H1 (cell line): ENCODE results near the gene PRR29. TPM values are rescaled to one million over a fixed set of nuclear protein-coding genes. Genes with fewer than 3 reads are reported as not detected.
"Not testable (repeated sequence)": the region's sequence is repeated elsewhere in the genome, so short reads cannot be mapped to it uniquely, and the experiment has no call there.

ENCODE experiments used
- CTCF ChIA-PET: fragments of 300-600 bp; sonication (Branson Sonifier 250); formaldehyde crosslinking; loops from one replicate; lab custom pipeline; 2021; ENCODE audit not compliant: partially characterized antibody; lab: Charles Lee
- POLR2A ChIA-PET: fragments of 300-600 bp; sonication (Branson Sonifier 250); formaldehyde crosslinking; loops from one replicate; lab custom pipeline; 2021; ENCODE audit warnings: inconsistent platforms; ENCODE audit not compliant: partially characterized antibody; lab: Charles Lee
- DNase-seq, 2 experiments: peaks; one replicate each; pipeline versions ENCODE4 v3.0.0 to v3.0.0-alpha.2; 2010 to 2022; ENCODE audit warnings: low spot score in 2 of 2, low read depth in 1 of 2, mixed read lengths in 1 of 2
- FAIRE-seq: peaks from 2 replicates; lab custom pipeline; 2011; peaks lifted over from hg19 to GRCh38; lab: Jason Lieb, UNC
- H2AFZ ChIP-seq: 2 replicates; pipeline ENCODE4 v1.8.1; 2012; ENCODE audit warnings: low read length, inconsistent platforms
- H2AK5ac ChIP-seq: 2 replicates; pipeline ENCODE4 v1.6.1; 2013; ENCODE audit warnings: low read depth, low read length
- H2BK120ac ChIP-seq: replicated peaks from 2 replicates; pipeline ENCODE3; 2013; ENCODE audit warnings: low read depth, low read length, inconsistent platforms
- H2BK12ac ChIP-seq: 2 replicates; pipeline ENCODE4 v1.6.1; 2013; ENCODE audit warnings: low read depth, low read length
- H2BK15ac ChIP-seq: 2 replicates; pipeline ENCODE4 v1.6.1; 2013; ENCODE audit warnings: low read length
- H2BK20ac ChIP-seq: 2 replicates; pipeline ENCODE4 v1.6.1; 2013; ENCODE audit warnings: low read length
- H2BK5ac ChIP-seq: 2 replicates; pipeline ENCODE4 v1.6.1; 2013; ENCODE audit warnings: low read depth, low read length
- H3K14ac ChIP-seq: 2 replicates; pipeline ENCODE4 v1.6.1; 2013; ENCODE audit warnings: inconsistent platforms; ENCODE audit not compliant: insufficient read length
- H3K18ac ChIP-seq: 2 replicates; pipeline ENCODE4 v1.6.1; 2013; ENCODE audit warnings: low read length; ENCODE audit errors: extremely low read depth
- H3K23ac ChIP-seq: 2 replicates; pipeline ENCODE4 v1.6.1; 2013; ENCODE audit warnings: inconsistent platforms; ENCODE audit not compliant: insufficient read length
- H3K23me2 ChIP-seq: 2 replicates; pipeline ENCODE4 v1.6.1; 2013; ENCODE audit warnings: low read depth, low read length
- H3K27ac ChIP-seq: 2 replicates; pipeline ENCODE4 v1.6.1; 2011; ENCODE audit warnings: low read depth, low read length, inconsistent platforms
- H3K27me3 ChIP-seq, 4 experiments: replicated peaks in 1 of 4; 1 replicate in 1 of 4; 2 replicates in 3 of 4; pipeline versions ENCODE4 v1.6.1 to v1.8.1; 2011 to 2013; ENCODE audit warnings: low read length in 3 of 4, mild to moderate bottlenecking in 3 of 4, inconsistent platforms in 2 of 4, mixed read lengths in 2 of 4, moderate library complexity in 1 of 4; ENCODE audit not compliant: control insufficient read depth in 3 of 4, insufficient read depth in 3 of 4; ENCODE audit errors: extremely low read depth in 1 of 4
- H3K36me3 ChIP-seq, 4 experiments: 2 replicates each; pipeline versions ENCODE4 v1.6.1 to v1.8.1; 2011 to 2013; ENCODE audit warnings: mild to moderate bottlenecking in 4 of 4, low read length in 3 of 4, moderate library complexity in 2 of 4, control low read depth in 1 of 4, inconsistent platforms in 1 of 4; ENCODE audit not compliant: insufficient read depth in 4 of 4, control insufficient read depth in 2 of 4
- H3K4ac ChIP-seq: replicated peaks from 2 replicates; pipeline ENCODE3; 2013; ENCODE audit warnings: low read length, low read depth, mixed read lengths, inconsistent platforms; ENCODE audit not compliant: insufficient read length
- H3K4me1 ChIP-seq, 4 experiments: replicated peaks in 1 of 4; 1 replicate in 1 of 4; 2 replicates in 3 of 4; pipeline versions ENCODE4 v1.6.1 to v1.8.1; 2011 to 2013; ENCODE audit warnings: low read length in 3 of 4, inconsistent platforms in 2 of 4, mixed read lengths in 1 of 4; ENCODE audit not compliant: insufficient read depth in 4 of 4, control insufficient read depth in 3 of 4
- H3K4me2 ChIP-seq, 2 experiments: 2 replicates each; pipeline versions ENCODE4 v1.6.1 to v1.8.1; 2011 to 2013; ENCODE audit warnings: low read depth in 2 of 2, low read length in 2 of 2, control low read depth in 1 of 2, inconsistent platforms in 1 of 2, mild to moderate bottlenecking in 1 of 2; ENCODE audit not compliant: insufficient read depth in 1 of 2
- H3K4me3 ChIP-seq, 4 experiments: fragments of 200-600, 300-600 bp in 1 of 4; sonication (generic), shearing (Covaris generic), sonication (Bioruptor Twin) in 1 of 4; 2 replicates each; pipeline versions ENCODE4 v1.5.1 to v1.8.1; 2011 to 2016; ENCODE audit warnings: low read length in 4 of 4, low read depth in 3 of 4, control low read depth in 2 of 4, inconsistent platforms in 2 of 4, mild to moderate bottlenecking in 2 of 4, mixed read lengths in 1 of 4, moderate library complexity in 1 of 4; ENCODE audit not compliant: insufficient read depth in 2 of 4; ENCODE audit errors: extremely low read depth in 1 of 4
- H3K56ac ChIP-seq: replicated peaks from 2 replicates; pipeline ENCODE3; 2013; ENCODE audit warnings: low read depth, mild to moderate bottlenecking, mixed read lengths, low read length, inconsistent platforms; ENCODE audit not compliant: insufficient read length
- H3K79me1 ChIP-seq: 2 replicates; pipeline ENCODE4 v1.6.1; 2013; ENCODE audit warnings: low read depth, low read length, control low read depth
- H3K79me2 ChIP-seq, 2 experiments: 2 replicates each; pipeline versions ENCODE4 v1.6.1 to v1.8.1; 2012 to 2013; ENCODE audit warnings: low read length in 2 of 2, mild to moderate bottlenecking in 2 of 2, inconsistent platforms in 1 of 2; ENCODE audit not compliant: insufficient read depth in 2 of 2, control insufficient read depth in 1 of 2
- H3K9ac ChIP-seq, 4 experiments: replicated peaks in 1 of 4; 1 replicate in 1 of 4; 2 replicates in 3 of 4; pipeline versions ENCODE4 v1.6.1 to v1.8.1; 2011 to 2013; ENCODE audit warnings: low read depth in 3 of 4, low read length in 3 of 4, control low read depth in 2 of 4, mild to moderate bottlenecking in 2 of 4, moderate library complexity in 2 of 4, inconsistent platforms in 1 of 4; ENCODE audit errors: extremely low read depth in 1 of 4
- H3K9me3 ChIP-seq, 2 experiments: 2 replicates each; pipeline versions ENCODE4 v1.6.1 to v1.8.1; 2012 to 2013; ENCODE audit warnings: mild to moderate bottlenecking in 2 of 2, moderate library complexity in 2 of 2, control low read depth in 1 of 2, inconsistent platforms in 1 of 2, low read depth in 1 of 2, low read length in 1 of 2, mixed read lengths in 1 of 2; ENCODE audit not compliant: insufficient read depth in 2 of 2
- H4K20me1 ChIP-seq, 2 experiments: replicated peaks in 1 of 2; 2 replicates each; pipeline versions ENCODE3 to v1.8.1; 2011 to 2013; ENCODE audit warnings: inconsistent platforms in 2 of 2, low read length in 2 of 2, mild to moderate bottlenecking in 1 of 2; ENCODE audit not compliant: insufficient read depth in 2 of 2, control insufficient read depth in 1 of 2
- H4K5ac ChIP-seq: 2 replicates; pipeline ENCODE4 v1.6.1; 2013; ENCODE audit warnings: low read length, low read depth, mixed read lengths, inconsistent platforms; ENCODE audit not compliant: insufficient read length
- H4K8ac ChIP-seq: 2 replicates; pipeline ENCODE4 v1.8.0; 2013; ENCODE audit warnings: mild to moderate bottlenecking, moderate library complexity, low read length, inconsistent platforms; ENCODE audit not compliant: insufficient read depth; ENCODE audit errors: extremely low read depth
- H4K91ac ChIP-seq: replicated peaks from 2 replicates; pipeline ENCODE3; 2013; ENCODE audit warnings: low read length, mixed read lengths, inconsistent platforms; ENCODE audit not compliant: insufficient read length
- CBX5 ChIP-seq: fragments of 300-800, 300-1000 bp; sonication (generic); IDR thresholded peaks from 2 replicates; pipeline ENCODE4 v1.7.1; 2016; ENCODE audit warnings: antibody characterized with exemption, low read length, low read depth
- E2F6 ChIP-seq: IDR thresholded peaks from 2 replicates; pipeline ENCODE4 v1.6.1; 2012; ENCODE audit warnings: inconsistent platforms
- GABPA ChIP-seq: IDR thresholded peaks from 2 replicates; pipeline ENCODE4 v1.6.1; 2011; ENCODE audit warnings: mild to moderate bottlenecking, low read length, moderate library complexity, borderline replicate concordance; ENCODE audit not compliant: insufficient read depth
- HDAC2 ChIP-seq, 2 experiments: fragments of 300-600 bp in 1 of 2; sonication (generic) in 1 of 2; IDR thresholded peaks; 2 replicates each; pipeline ENCODE4 v1.6.1; 2011 to 2012; ENCODE audit warnings: low read depth in 2 of 2, low read length in 2 of 2, mild to moderate bottlenecking in 2 of 2, moderate library complexity in 2 of 2, borderline replicate concordance in 1 of 2, inconsistent platforms in 1 of 2
- KDM1A ChIP-seq: fragments of 200-600, 300-600 bp; sonication (generic); IDR thresholded peaks from 2 replicates; pipeline ENCODE4 v1.7.1; 2016; ENCODE audit warnings: mild to moderate bottlenecking, low read length, borderline replicate concordance
- MAFK ChIP-seq: IDR thresholded peaks from 2 replicates; pipeline ENCODE4 v1.6.1; 2012; ENCODE audit warnings: low read depth, mild to moderate bottlenecking, improper control_type of control experiment, low read length
- POLR2AphosphoS5 ChIP-seq: IDR thresholded peaks from 2 replicates; pipeline ENCODE4 v1.6.1; 2011; ENCODE audit warnings: low read depth, low read length
- WGBS, 2 experiments: shearing (Covaris generic) in 1 of 2; methylation state at CpG; one replicate each; pipeline versions ENCODE4 v1.1.6 to v1.1.7; 2013 to 2015; ENCODE audit warnings: low lambda C conversion rate in 2 of 2, mixed read lengths in 2 of 2, inconsistent platforms in 1 of 2, low coverage in 1 of 2, missing lambda C conversion rate in 1 of 2; ENCODE audit not compliant: insufficient replicate concordance in 2 of 2, insufficient coverage in 1 of 2, insufficient read length in 1 of 2; ENCODE audit errors: extremely low coverage in 1 of 2, missing lambda C conversion rate in 1 of 2; 5-methylcytosine and 5-hydroxymethylcytosine counted together
- polyA plus RNA-seq, 7 experiments: library from polyadenylated mRNA; depleted of rRNA in 3 of 7; stranded (reverse) in 5 of 7; unstranded in 2 of 7; fragments of >200 nt in 5 of 7; fragments of 200-250 nt in 2 of 7; gene quantifications; 1 replicate in 5 of 7; 2 replicates in 1 of 7; 4 replicates in 1 of 7; pipeline versions ENCODE4 v1.2.1 to v1.2.3, GENCODE V29; 2011 to 2013; ENCODE audit warnings: missing spikeins in 2 of 7, mixed read lengths in 2 of 7
- total RNA-seq: library from RNA; stranded (reverse); fragmentation: NEBNext Ultra II Directional; extraction: Animal tissue kit (Norgen Biotek cat#: 25700); gene quantifications from 2 replicates; pipeline ENCODE4 v1.2.1, GENCODE V29; 2021

Gene PRR29
- total and polyA plus RNA-seq, 2 of the 8 experiments (the other 6 are each of a cell fraction or from before 2014, with no cell fraction given): 0.67 to 0.83 TPM

GRCh38 chr17:63978272-63979200 is 19.6 kb upstream of the PRR29 start (continued):
- TF ChIP-seq KDM1A (no peak), MAFK (no peak), HDAC2 (IDR thresholded peaks at IDR 0.05; ENCODE audit: borderline replicate concordance in 1 of 2, low read depth in 2 of 2, low read length in 2 of 2) (no peak), E2F6 (no peak), CBX5 (no peak), GABPA (no peak), POLR2AphosphoS5 (no peak)

GRCh38 chr17:63982641-63983040 is 15.5 kb upstream of the PRR29 start:
- not testable (repeated sequence) for H3K9ac ChIP-seq, H3K27ac ChIP-seq, H3K9me3 ChIP-seq, H3K27me3 ChIP-seq, DNase-seq, H3K14ac ChIP-seq, H3K4me1 ChIP-seq, H2BK12ac ChIP-seq, H4K8ac ChIP-seq, H2AFZ ChIP-seq, H3K23me2 ChIP-seq, H3K23ac ChIP-seq, H3K4me3 ChIP-seq, H3K79me2 ChIP-seq, H4K5ac ChIP-seq, H3K4me2 ChIP-seq, H4K20me1 ChIP-seq, H2BK20ac ChIP-seq, H2BK5ac ChIP-seq, H4K91ac ChIP-seq, H3K36me3 ChIP-seq, FAIRE-seq, H3K79me1 ChIP-seq, H3K4ac ChIP-seq, H2BK15ac ChIP-seq, H2AK5ac ChIP-seq, H3K18ac ChIP-seq, H3K56ac ChIP-seq, H2BK120ac ChIP-seq
- POLR2A ChIA-PET: interaction anchor here (1.6 kb wide), 1 partner anchor 117 kb away, joined by 3 read pairs; no protein-coding TSS in a partner anchor
- CTCF ChIA-PET: interaction anchor here (1.0 to 18.4 kb wide), 8 partner anchors 9 to 72 kb away, joined by 3 to 219 read pairs (median 6); partner anchors contain the start of gene CSHL1
- 84% methylated on average over 2 of the region's 2 CpGs; no CpG with 5 or more reads in 1 of the 2 experiments for WGBS, 2 experiments
